HCT116 (cell line): ENCODE data around the gene CEP131. TPM values are rescaled to one million over a fixed set of nuclear protein-coding genes. Genes with fewer than 3 reads are reported as not detected.

ENCODE experiments used
- ATAC-seq: fragments of 200-7000 bp; cut with Tn5 transposase; 2 replicates; pipeline ENCODE4 v1.9.1; 2020; ENCODE audit warnings: mild to moderate bottlenecking, moderate library complexity
- BruUV-seq: library from RNA; stranded (reverse); fragments of 400-500 nt; replicated peaks from 2 replicates; lab custom pipeline; 2021; lab: Mats Ljungman, UMichigan
- CTCF ChIA-PET: fragments of 300-600 bp; sonication (Branson Sonifier 250); formaldehyde crosslinking; loops from one replicate; lab custom pipeline; 2021; ENCODE audit warnings: antibody characterized with exemption; lab: Charles Lee
- POLR2A ChIA-PET: fragments of 300-600, 350-600 bp; sonication (Branson Sonifier 250); formaldehyde crosslinking; loops from one replicate; lab custom pipeline; 2021; ENCODE audit warnings: antibody characterized with exemption; lab: Charles Lee
- RAD21 ChIA-PET, 2 experiments: fragments of 300-600 bp; sonication (Branson Sonifier 250); formaldehyde crosslinking; loops; one replicate each; lab custom pipeline; 2023; ENCODE audit warnings: low total read pairs in 2 of 2; ENCODE audit not compliant: uncharacterized antibody in 2 of 2, unreplicated experiment in 2 of 2, low non-redundant PET in 1 of 2; lab: Charles Lee
- DNase-seq: peaks from one replicate; pipeline ENCODE4 v3.0.0-alpha.2; 2010; ENCODE audit warnings: low read depth, low spot score
- H2AFZ ChIP-seq: fragments of 200-600 bp; shearing (Covaris generic), sonication (generic); 2 replicates; pipeline ENCODE4 v1.6.1; 2017; ENCODE audit warnings: low read depth, mixed run types, mixed read lengths, antibody characterized with exemption, low read length; ENCODE audit not compliant: poor library complexity, severe bottlenecking
- H3K27ac ChIP-seq: 2 replicates; pipeline ENCODE4 v1.5.1; 2012; ENCODE audit warnings: low read depth, low read length
- H3K27me3 ChIP-seq: fragments of 200-600 bp; sonication (generic); 2 replicates; pipeline ENCODE4 v1.6.1; 2016; ENCODE audit warnings: mixed run types, low read length, mixed read lengths; ENCODE audit not compliant: insufficient read depth
- H3K36me3 ChIP-seq, 2 experiments: fragments of 200-500 bp in 1 of 2; fragments of 200-600 bp in 1 of 2; sonication (Bioruptor generic) in 1 of 2; sonication (generic) in 1 of 2; 2 replicates each; pipeline versions ENCODE4 v1.5.1 to v1.6.1; 2014 to 2016; ENCODE audit warnings: low read length in 2 of 2, inconsistent platforms in 1 of 2, mixed read lengths in 1 of 2, mixed run types in 1 of 2; ENCODE audit not compliant: insufficient read depth in 2 of 2, control insufficient read depth in 1 of 2
- H3K4me1 ChIP-seq, 2 experiments: fragments of 200-600 bp in 1 of 2; sonication (generic) in 1 of 2; 2 replicates each; pipeline versions ENCODE4 v1.5.1 to v1.6.1; 2012 to 2017; ENCODE audit warnings: low read length in 2 of 2, inconsistent platforms in 1 of 2, mild to moderate bottlenecking in 1 of 2, mixed read lengths in 1 of 2, mixed run types in 1 of 2, moderate library complexity in 1 of 2; ENCODE audit not compliant: insufficient read depth in 2 of 2, control insufficient read depth in 1 of 2
- H3K4me2 ChIP-seq: fragments of 200-600 bp; sonication (generic); 2 replicates; pipeline ENCODE4 v1.6.1; 2017; ENCODE audit warnings: mixed run types, low read length, mixed read lengths
- H3K4me3 ChIP-seq, 2 experiments: fragments of 200-600 bp in 1 of 2; sonication (generic) in 1 of 2; replicated peaks in 1 of 2; 2 replicates each; pipeline ENCODE4 v1.5.1; 2011 to 2016; ENCODE audit warnings: low read length in 2 of 2, control low read depth in 1 of 2, low read depth in 1 of 2, mild to moderate bottlenecking in 1 of 2, mixed read lengths in 1 of 2, mixed run types in 1 of 2
- H3K79me2 ChIP-seq: fragments of 200-600 bp; sonication (generic); 2 replicates; pipeline ENCODE4 v1.6.1; 2017; ENCODE audit warnings: mild to moderate bottlenecking, mixed run types, low read length, moderate library complexity, mixed read lengths; ENCODE audit not compliant: insufficient read depth
- H3K9ac ChIP-seq: fragments of 200-600 bp; sonication (generic); 2 replicates; pipeline ENCODE4 v1.6.1; 2016; ENCODE audit warnings: low read length, mixed read lengths
- H3K9me2 ChIP-seq: fragments of 200-600 bp; sonication (generic), shearing (Covaris generic); 2 replicates; pipeline ENCODE4 v1.6.1; 2017; ENCODE audit warnings: mixed run types, mild to moderate bottlenecking, moderate library complexity; ENCODE audit not compliant: insufficient read depth
- H3K9me3 ChIP-seq, 2 experiments: fragments of 200-500 bp in 1 of 2; fragments of 200-600 bp in 1 of 2; sonication (Bioruptor generic) in 1 of 2; sonication (generic) in 1 of 2; 2 replicates each; pipeline ENCODE4 v1.6.1; 2014 to 2017; ENCODE audit warnings: low read length in 2 of 2, mixed read lengths in 2 of 2, inconsistent platforms in 1 of 2, low read depth in 1 of 2, mild to moderate bottlenecking in 1 of 2, mixed run types in 1 of 2, moderate library complexity in 1 of 2; ENCODE audit not compliant: control insufficient read depth in 1 of 2, insufficient read depth in 1 of 2
- H4K20me1 ChIP-seq: fragments of 200-600 bp; sonication (generic), shearing (Covaris generic); 2 replicates; pipeline ENCODE4 v1.6.1; 2017; ENCODE audit warnings: mixed run types, mild to moderate bottlenecking, moderate library complexity; ENCODE audit not compliant: insufficient read depth
- CTCF ChIP-seq, 3 experiments: fragments of 200-600 bp in 1 of 3; sonication (generic) in 1 of 3; IDR thresholded peaks in 2 of 3; conservative IDR thresholded peaks in 1 of 3; 2 replicates each; pipeline ENCODE4 v1.5.1; 2012 to 2017; ENCODE audit warnings: low read depth in 2 of 3, low read length in 2 of 3, antibody characterized with exemption in 1 of 3, borderline replicate concordance in 1 of 3, control low read depth in 1 of 3, mild to moderate bottlenecking in 1 of 3, mixed read lengths in 1 of 3, mixed run types in 1 of 3, moderate library complexity in 1 of 3; ENCODE audit not compliant: insufficient read depth in 1 of 3
- EZH2phosphoT487 ChIP-seq: fragments of 200-600 bp; IDR thresholded peaks from 2 replicates; pipeline ENCODE4 v1.6.1; 2018; ENCODE audit warnings: antibody characterized with exemption, borderline replicate concordance
- MAX ChIP-seq: IDR thresholded peaks from 2 replicates; pipeline ENCODE4 v1.6.1; 2012
- POLR2AphosphoS5 ChIP-seq: IDR thresholded peaks from 2 replicates; pipeline ENCODE4 v1.6.1; 2011; ENCODE audit warnings: mild to moderate bottlenecking, low read depth, low read length, moderate library complexity
- REST ChIP-seq: IDR thresholded peaks from 2 replicates; pipeline ENCODE4 v1.6.1; 2012; ENCODE audit warnings: low read depth
- SRF ChIP-seq: IDR thresholded peaks from 2 replicates; pipeline ENCODE4 v1.6.1; 2012; ENCODE audit warnings: low read depth
- ZBTB33 ChIP-seq: IDR thresholded peaks from 2 replicates; pipeline ENCODE4 v1.6.1; 2011; ENCODE audit warnings: mild to moderate bottlenecking, low read length, moderate library complexity; ENCODE audit not compliant: insufficient replicate concordance; ENCODE audit errors: extremely low read depth
- intact Hi-C: fragments of 100-400 bp; cut with micrococcal nuclease; formaldehyde crosslinking; loops from 2 replicates; pipeline ENCODE4 v1.10.0; 2022
- total RNA-seq: library from RNA; stranded (reverse); gene quantifications from one replicate; pipeline ENCODE4 v1.2.1, GENCODE V29; 2021; ENCODE audit not compliant: unreplicated experiment

CEP131 gene
- total RNA-seq, 1 experiment from 2014 or later = 30.2 TPM

GRCh38 chr17:81212365-81212764, 10.4 kb downstream of the CEP131 start:
- H3K27ac ChIP-seq = no peak overlapping the region
- H3K79me2 ChIP-seq = no peaks in the 10 kb centered on the region
- POLR2A ChIA-PET = no interaction called here
- no peaks in the 10 kb centered on the region; a peak in 1 of 4 replicates for H3K36me3 ChIP-seq
- ATAC-seq (no peak), DNase-seq (no peak)
- no peaks in the 10 kb centered on the region for H3K9me3 ChIP-seq
- no TSS peak for BruUV-seq
- H3K9me2 ChIP-seq = no peaks in the 10 kb centered on the region
- RAD21 ChIA-PET = no interaction called here
- intact Hi-C loops = no loop called here
- no peak overlapping the region for H3K9ac ChIP-seq
- H2AFZ ChIP-seq = no peak overlapping the region
- no peaks in the 10 kb centered on the region for H3K27me3 ChIP-seq
- no peak overlapping the region for H3K4me3 ChIP-seq
- TF ChIP-seq CTCF (IDR thresholded peaks at IDR 0.05 in 2 of 3, conservative IDR thresholded peaks at IDR 0.05 in 1 of 3; ENCODE audit: borderline replicate concordance in 1 of 3, insufficient read depth in 1 of 3, low read depth in 2 of 3, low read length in 2 of 3) (no peak), EZH2phosphoT487 (no peak), ZBTB33 (no peak), REST (no peak), POLR2AphosphoS5 (no peak), SRF (no peak), MAX (no peak)
- CTCF ChIA-PET = no interaction called here
- no peak overlapping the region for H3K4me2 ChIP-seq
- H3K4me1 ChIP-seq = no peaks in the 10 kb centered on the region
- no peaks in the 10 kb centered on the region for H4K20me1 ChIP-seq
